GM12801 (cell line): ENCODE results near the gene PCDH9.

Experiments
- TF ChIP-seq, protein P1 (sequence below): IDR thresholded peaks from one replicate; pipeline ENCODE4 v1.5.1; 2011; ENCODE audit warnings: control low read depth; ENCODE audit not compliant: insufficient read length; ENCODE audit errors: extremely low read depth

The PCDH9 gene

GRCh38 chr13:66556306-66556705 lies 673.8 kb downstream of the PCDH9 start:
- TF ChIP-seq, protein P1, sequence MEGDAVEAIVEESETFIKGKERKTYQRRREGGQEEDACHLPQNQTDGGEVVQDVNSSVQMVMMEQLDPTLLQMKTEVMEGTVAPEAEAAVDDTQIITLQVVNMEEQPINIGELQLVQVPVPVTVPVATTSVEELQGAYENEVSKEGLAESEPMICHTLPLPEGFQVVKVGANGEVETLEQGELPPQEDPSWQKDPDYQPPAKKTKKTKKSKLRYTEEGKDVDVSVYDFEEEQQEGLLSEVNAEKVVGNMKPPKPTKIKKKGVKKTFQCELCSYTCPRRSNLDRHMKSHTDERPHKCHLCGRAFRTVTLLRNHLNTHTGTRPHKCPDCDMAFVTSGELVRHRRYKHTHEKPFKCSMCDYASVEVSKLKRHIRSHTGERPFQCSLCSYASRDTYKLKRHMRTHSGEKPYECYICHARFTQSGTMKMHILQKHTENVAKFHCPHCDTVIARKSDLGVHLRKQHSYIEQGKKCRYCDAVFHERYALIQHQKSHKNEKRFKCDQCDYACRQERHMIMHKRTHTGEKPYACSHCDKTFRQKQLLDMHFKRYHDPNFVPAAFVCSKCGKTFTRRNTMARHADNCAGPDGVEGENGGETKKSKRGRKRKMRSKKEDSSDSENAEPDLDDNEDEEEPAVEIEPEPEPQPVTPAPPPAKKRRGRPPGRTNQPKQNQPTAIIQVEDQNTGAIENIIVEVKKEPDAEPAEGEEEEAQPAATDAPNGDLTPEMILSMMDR, result no peak

GRCh38 chr13:66553391-66553790 lies 676.7 kb downstream of the PCDH9 start:
- TF ChIP-seq, protein P1, result no peak

GRCh38 chr13:66551128-66551527 lies 679.0 kb downstream of the PCDH9 start:
- TF ChIP-seq, protein P1, result no peak

GRCh38 chr13:66547685-66548084 lies 682.5 kb downstream of the PCDH9 start:
- TF ChIP-seq, protein P1, result no peak

- TF ChIP-seq, protein P1, result no peak
Observed at GRCh38 chr13:66546534-66547379, 683.4 kb downstream of the PCDH9 start.

GRCh38 chr13:66543780-66544179 lies 686.4 kb downstream of the PCDH9 start:
- TF ChIP-seq, protein P1, result no peak

GRCh38 chr13:66537417-66537816 lies 692.7 kb downstream of the PCDH9 start:
- TF ChIP-seq, protein P1, result no peak

DNA sequence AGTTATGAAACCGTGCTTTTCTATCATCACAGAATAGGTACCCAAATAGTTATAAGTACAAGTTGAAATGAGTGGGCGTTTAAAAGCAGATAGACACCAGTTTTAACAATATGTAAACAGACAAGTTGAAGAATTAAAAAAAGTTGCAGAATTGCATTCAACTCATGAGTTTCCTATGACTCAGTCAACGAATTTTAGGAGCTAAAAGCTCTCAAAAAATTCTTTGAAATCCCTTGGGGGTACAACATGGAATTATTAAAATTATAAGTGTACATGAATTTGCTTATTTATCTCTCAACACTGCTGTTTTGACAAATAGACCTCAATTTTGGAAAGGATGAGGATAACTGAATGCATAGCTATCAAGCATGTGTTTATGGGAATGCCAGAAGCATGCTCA lies 693.4 kb downstream of the PCDH9 start:
- TF ChIP-seq, protein P1, result no peak
